GM21515 (cell line): ENCODE measurements around the gene SRSF7.
"Not testable (repeated sequence)": the region's sequence is repeated elsewhere in the genome, so short reads cannot be mapped to it uniquely, and the experiment has no call there.

Source experiments
- ATAC-seq: cut with Tn5 transposase; IDR thresholded peaks from one replicate; pipeline ENCODE4 v1.9.1; 2021; ENCODE audit not compliant: unreplicated experiment

The SRSF7 gene

DNA sequence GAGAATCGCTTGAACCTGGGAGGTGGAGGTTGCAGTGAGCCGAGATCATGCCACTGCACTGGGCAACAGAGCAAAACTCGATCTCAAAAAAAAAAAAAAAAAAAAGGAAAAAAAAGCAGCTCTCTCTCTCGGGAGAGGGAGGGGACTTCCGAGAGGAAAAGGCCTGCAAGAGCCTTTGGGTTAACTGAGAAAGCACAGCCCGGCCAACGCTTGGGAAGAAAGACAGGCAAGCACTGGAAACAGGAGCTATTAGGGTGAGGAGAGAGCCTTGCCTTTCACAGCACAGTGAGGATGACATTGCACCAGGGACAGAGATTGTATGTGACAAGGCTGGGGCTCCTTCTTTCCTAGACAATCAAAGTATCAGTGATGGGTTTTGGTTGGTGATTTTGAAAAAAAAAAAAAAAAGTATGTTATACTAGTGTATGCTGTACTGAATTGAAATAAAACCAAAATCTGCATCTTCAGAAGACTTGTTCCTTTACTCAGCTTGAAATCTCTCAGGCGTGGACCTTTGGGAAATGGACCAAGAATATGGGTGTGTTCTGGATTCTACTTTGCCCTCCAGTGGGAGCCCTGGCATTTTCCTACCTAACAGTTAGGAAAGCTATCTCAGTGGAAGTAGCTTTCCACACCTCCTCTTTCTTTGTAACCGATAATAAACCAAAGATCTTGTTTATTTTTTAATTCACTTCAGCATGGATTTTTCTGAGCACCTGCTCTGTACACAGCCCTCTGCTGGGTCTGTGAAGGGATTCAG, 16.7 kb downstream of the SRSF7 start:
- no peak for ATAC-seq

DNA sequence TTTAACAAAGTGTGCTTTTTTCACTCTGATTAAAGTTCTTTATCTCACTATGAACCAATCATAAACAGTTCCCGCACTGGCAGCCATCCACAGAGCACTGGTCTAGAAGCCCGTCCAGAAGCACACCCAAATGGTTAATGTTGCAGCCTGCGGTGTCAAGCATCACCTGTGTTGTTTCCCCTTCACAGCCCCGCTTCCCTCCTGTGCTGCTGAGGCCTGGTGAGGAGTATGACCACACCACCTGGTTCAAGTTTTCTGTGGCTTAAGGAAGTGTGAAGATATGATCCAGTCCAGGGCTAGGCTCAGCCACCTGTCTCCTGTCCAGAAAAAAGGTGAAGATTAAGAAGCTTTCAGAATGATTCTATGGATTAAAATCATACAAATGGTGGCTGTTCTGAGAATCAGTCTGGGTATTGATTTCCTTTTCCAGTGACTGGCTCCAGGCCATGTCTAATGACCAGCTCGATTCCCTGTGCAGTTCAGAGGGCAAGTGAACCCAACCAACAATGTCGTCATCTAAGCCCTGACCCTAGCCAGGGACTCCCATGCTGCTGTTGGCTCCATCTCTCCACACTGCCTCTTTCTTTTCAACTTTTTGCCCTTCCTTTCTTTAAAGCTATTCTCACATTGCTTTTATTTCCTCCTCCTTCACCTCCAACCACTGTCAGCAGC, 17.7 kb downstream of the SRSF7 start:
- no peak for ATAC-seq

DNA sequence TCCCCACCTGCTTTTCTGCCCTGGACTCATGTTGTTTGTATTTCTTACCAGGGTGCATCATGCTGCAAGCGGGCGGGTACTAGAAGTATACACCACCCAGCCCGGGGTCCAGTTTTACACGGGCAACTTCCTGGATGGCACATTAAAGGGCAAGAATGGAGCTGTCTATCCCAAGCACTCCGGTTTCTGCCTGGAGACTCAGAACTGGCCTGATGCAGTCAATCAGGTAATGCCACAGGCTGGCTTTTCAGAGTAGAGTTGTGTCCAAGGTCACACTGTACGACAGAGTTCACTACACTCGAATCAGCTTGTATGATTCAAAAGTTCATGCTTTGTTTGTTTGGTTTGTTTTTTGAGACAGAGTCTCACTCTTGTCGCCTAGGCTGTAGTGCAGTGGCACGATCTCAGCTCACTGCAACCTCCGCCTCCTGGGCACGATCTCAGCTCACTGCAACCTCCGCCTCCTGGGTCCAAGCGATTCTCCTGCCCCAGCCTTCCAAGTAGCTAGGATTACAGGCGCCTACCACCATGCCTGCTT, 19.4 kb downstream of the SRSF7 start:
- no peak for ATAC-seq

DNA sequence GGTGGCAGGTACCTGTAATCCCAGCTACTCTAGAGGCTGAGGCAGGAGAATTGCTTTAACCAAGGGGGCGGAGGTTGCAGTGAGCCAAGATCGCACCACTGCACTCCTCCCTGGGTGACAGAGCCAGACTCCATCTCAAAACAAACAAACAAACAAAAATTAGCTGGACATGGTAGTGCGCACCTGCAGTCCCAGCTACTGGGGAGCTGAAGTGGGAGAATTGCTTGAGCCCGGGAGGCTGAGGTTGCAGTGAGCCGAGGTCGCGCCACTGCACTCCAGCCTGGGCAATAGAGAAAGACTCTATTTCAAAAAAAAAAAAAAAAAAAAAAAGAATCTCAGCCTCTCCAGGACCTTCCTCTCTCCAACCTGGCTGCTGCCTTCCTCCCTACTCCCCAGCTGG, 20.1 kb downstream of the SRSF7 start:
- no peak for ATAC-seq

DNA sequence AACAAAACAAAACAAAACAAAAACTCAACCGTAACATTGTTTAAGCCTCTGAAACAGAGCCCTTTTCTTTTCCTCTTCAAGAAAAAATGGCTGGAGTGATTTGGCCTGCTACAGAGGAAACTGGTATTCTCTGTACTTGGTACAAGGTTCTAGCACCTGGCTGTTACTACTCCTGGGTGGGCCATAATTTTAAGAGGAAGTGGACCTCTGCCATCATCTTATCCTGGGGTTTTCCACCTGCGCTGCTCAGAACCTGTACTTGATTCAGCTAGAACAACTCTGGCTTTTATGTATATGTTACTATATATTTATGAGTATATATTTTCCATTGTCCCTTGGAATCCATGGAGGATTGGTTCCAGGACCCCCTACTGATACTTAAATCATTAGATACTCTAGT, 22.5 kb downstream of the SRSF7 start:
- ATAC-seq: no peak

DNA sequence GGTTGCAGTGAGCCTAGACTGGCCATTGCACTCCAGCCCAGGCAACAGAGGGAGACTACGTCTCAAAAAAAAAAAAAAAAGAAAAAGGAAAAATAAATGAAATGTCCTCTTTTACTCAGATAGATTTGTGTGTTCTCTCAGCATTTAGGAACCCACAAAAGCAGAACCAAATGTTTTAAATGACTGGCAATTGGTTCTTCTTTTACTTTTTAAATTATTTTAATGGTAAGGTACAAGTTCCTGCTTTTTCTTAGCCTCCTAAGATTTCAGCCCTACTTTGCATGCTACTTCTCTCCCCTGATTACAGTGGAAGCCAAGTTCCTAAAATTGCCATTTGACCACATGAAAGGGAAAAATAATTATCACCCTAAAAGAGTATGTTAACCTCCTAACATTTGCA, 23.5 kb downstream of the SRSF7 start:
- no peak for ATAC-seq

DNA sequence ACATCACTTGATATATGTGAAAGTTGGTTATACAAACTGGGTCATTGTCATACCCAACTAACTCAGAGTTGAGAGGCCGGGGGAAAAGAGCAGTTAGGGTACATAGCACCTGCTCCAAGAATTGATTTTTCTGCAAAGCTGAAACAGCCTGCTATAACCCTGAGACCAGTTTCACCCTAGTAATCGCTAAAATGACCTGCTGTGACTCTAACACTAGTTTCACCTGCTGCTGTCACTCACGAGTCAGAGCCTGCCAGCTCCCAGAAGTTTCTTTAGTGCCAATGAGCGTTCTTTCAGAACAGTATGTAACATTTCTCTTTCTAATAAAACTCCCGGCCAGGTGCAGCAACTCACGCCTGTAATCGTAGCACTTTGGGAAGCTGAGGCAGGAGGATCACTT, 28.0 kb downstream of the SRSF7 start:
- ATAC-seq: peak; percentile 60

DNA sequence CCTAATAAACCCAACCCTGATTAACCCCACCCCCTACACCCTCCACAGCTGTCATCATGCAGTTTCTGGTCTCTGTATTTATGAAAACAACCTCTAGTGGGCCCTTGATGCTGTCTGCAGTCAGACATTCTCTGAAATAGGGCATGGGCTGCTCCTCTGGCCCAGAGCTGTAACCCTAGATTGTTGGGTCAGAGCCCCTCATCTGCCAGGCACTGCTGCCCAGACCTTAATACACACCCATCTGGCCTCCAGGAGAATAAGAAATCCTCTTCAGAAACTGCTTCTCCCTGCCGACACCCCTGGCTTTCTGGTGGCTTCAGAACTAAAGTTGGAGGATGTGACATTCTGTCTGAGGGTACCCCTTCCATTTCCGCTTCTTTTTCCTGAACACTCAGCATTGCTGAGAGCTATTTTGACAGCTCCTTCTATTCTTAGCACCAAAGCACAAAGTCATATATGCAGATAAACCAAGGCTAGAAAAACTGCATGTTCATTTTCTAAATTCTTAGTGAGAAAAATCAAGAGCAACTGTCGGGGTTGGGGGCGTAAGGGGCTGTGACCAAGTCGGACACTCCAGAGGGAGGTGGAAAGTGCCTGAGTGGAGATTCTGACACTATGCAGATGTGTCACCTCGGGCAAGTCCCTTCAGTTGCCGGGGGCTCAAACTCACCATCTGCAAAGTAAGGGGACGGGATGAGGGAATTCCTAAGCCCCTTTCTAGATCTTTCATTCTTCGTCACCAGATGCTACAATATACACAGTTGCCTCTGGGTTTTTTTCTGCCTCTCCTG, 28.7 kb downstream of the SRSF7 start:
- ATAC-seq: peak; percentile 44

DNA sequence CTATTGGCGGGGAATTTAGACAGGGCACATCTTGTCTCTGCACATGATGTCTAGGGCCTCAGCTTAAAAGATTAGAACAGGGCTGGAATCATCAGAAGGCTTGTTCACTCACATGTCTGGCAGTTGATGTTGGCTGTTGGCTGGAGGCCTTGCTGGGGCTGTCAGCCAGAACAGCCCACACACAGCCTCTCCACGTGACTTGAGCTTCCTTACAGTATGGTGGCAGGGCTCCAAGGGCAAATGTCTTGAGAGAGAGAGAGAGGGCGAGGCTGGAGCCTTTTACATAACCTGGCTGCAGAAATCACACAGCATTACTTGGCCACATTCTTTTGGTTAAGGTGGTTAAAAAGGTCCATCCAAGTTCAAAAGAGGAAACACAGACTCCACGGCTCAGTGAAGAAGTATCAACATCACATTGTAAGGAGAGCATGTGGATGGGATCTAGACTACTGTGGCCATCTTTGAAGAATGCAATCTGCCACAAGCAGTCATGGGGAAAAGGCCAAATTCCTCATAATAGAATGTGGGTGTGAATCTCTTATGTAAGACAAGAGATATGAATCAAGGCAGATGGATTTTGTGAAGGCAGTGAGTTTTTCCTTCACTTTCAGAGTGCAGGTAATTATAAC, 30.4 kb downstream of the SRSF7 start:
- ATAC-seq: no peak

DNA sequence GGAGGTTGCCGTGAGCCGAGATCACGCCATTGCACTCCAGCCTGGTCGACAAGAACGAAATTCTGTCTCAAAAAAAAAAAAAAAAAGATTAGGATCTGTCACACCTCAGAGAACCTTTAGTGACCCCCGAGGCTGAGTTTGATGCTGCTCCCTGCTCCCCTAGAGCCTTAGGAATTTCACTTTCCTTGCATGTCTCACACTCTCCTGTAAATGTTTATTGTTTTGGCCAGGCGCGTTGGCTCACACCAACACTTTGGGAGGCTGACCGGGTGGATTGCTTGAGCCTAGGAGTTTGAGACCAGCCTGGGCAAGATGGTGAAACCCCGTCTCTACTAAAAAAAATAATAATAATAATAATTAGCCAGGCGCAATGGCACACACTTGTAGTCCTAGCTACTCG, 31.5 kb downstream of the SRSF7 start:
- no peak for ATAC-seq

DNA sequence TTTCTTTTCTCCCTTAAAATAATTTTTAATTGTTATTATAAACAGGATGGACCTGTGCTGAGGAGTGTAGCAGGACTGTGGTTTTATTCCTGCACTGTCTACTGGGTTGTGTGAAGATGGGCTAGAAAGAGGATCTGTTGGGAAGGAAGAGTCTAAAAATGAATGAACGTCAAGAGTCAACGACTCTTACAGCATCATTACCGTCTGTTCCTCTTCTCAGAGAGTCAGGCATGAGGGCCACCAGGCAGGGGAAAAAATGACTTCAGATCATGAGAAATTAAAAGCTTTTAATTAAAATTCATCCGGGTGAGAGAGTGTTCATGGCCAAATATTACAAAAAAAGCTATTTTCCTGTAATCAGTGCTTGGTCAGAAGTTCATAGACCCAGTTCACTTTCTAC, 32.6 kb downstream of the SRSF7 start:
- no peak for ATAC-seq

DNA sequence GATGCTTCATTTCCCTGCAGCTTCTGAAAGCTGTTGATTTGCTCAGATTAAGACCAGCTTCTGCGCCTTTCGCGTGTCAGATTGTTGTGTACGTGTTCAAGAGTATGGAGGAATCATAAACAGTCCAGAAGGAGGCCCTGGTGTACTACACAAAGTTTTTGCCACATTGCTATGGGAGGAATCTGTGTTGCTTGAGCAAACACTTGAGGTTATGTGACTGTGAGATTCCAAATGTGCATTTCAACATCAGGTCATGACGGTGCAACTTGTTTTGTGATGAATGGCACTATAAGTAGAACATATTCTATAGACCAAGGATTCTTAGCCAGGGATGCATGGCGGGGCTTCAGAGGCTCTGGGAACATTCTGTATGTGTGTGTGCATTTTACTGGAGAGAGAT, 35.0 kb downstream of the SRSF7 start:
- ATAC-seq: no peak

DNA sequence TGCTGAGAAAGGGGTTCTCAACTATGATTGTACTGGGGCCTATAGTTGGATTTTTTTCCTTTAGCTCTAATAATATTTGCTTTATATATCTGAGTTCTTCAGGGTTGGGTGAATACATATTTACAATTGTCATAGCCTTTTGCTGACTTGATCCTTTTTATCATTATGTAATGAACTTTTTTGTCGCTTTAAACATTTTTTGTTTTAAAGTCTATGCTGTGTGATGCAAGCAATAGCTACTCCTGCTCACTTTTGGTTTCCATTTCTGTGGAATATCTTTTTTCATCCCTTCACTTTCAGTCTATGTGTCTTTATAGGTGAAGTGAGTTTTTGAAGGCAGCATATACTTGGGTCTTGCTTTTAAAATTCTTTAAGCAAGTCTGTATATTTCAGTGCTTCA, 36.2 kb downstream of the SRSF7 start:
- ATAC-seq: not testable (repeated sequence)

DNA sequence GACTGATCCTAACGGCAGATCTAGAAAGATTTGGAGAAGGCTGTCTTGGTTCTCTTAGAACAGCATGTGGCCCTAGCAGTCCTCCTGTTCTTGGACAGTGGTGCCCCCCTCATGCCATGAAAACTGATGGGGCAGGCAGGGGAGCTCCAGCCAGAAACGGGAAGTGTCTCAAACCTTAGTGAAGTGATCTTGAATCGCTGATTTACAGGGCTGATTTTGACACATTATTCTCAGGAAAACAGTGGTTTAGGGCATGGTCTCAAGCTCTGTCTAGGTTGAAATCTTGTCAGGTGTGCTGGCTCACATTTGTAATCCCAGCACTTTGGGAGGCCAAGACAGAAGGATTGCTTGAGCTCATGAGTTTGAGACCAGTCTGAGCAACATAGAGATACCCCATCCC, 37.8 kb downstream of the SRSF7 start:
- ATAC-seq: no peak

DNA sequence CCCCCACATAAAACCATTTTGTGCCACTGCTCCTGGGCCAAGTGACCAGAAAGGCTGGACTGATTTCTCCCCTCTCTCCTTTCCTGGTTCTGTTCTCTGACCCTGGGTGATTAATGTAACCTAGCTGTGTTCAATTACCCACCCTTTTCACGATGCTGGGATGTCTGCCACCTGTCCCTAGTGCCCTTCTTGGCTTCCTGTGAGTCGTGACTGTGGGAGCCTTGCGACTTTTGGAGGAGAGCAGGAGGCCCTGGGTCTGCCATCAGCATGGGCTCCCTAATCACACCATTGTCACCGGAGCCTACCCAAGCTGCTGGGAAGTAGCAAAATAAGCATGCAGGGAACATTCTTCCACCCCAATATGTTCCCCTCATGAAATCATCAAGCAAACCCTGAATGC, 38.3 kb downstream of the SRSF7 start:
- ATAC-seq: no peak

DNA sequence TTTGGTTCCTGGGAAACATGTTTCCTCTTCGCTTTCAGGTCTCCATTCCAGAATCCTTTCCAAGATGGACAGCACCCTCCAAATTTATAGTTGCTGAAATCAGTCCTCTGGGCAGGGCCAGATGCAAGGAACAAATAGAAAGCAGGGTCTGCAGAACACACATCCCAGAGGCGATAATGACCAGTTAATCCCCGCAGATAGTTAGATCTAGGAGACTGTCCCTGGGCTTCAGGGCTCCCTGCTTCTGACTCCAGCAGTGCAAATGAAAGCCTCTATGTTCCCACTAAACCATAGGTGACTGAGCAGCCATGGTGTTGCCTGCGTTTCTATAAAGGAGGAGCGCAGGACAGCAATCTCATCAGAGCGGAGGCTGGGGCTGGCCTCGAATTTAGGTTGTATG, 38.7 kb downstream of the SRSF7 start:
- ATAC-seq: no peak

DNA sequence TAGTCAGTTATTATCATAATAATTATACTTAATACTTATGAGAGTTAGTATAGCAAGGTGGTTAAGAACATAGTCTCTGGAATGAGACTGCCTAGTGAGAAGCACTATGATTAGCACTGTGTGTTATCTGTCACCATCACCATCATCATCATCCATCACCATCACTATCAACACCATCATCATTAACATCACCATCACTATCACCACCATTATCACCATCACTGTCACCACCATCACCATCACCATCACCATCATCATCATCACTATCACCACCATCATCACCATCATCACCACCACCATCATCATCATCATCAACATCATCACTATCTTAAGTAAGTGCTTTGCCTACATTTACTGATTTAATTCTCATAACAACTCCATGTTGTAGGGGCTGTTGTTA, 39.6 kb downstream of the SRSF7 start:
- no peak for ATAC-seq

DNA sequence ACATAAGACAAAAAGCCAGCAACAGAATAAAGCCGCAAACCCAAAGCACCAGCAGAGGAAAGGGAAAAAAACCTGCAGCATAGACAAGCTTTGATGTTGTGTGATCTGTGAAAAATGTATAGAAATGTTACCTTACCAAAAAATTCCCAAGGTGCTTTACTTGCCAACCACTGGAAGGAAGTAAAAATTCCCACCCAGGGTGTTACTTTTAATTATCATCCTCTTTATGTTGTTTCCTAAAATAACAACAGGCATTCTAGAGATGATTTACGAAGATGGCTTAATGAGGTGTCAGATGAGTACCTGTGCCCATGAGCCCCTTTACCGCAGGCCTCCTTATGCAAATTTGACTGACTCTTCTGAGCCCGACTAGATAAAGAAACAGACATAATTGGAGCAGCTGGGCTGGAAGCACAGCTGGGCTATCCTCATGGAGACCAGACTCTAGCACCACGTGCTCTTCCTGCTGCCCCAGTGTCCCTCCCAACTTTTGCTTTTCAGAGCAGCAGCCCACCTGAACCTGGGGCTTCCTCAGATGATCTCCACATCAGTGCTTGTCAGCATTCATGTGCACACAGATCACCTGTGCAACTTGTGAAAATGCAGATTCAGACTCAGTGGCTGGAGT, 41.5 kb downstream of the SRSF7 start:
- peak; percentile 73 for ATAC-seq

DNA sequence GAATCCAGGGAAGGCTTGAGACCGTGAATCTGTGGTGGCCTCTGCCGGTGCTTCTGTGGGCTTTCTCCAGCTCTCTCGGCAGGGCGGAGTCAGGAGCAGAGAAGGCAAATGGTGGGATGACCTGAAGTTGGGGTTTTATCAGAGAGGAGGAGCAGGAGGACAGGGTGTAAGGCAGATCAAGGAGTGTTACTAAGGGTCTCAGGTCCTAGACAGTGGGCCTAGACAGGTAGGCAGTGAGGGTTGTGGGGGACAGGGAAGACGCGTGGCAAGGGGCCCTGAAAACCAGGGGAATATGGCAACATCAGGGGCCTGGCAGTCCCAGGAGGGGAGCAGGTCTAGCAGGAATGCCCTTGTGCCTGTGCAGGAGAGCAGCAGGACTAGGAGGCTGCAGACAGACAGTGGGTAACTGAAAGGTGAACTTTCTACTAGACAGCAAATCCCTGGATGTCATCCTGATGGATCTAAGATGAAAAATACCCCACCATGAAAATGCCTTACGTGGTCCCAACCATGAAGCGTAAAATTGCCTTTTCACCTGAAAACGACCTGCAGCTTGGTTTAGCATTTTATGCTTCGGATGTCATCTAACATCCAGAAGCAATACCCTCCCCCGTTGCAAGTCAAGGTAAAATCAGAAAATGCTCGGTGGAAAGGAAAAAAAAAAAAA, 42.1 kb downstream of the SRSF7 start:
- no peak for ATAC-seq

DNA sequence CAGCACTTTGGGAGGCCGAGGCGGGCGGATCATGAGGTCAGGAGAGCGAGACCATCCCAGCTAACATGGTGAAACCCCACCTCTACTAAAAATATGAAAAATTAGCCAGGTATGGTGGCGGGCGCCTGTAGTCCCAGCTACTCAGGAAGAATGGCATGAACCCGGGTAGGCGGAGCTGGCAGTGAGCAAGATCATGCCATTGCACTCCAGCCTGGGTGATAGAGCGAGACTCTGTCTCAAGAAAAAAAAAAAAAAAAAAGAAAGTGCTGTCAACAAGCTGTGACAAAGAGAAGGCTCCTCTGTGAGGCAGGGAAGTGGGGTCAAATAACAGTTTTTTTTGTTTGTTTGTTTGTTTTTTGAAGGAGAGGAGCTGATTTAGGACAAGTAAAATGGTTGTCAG, 42.7 kb downstream of the SRSF7 start:
- not testable (repeated sequence) for ATAC-seq
